Measurements from ENCODE around the gene RIN2. TPM values are rescaled to one million over a fixed set of nuclear protein-coding genes. Genes with fewer than 3 reads are reported as not detected.

Gene RIN2
- total RNA-seq, 1 donor = 55.7 TPM

- Histone ChIP-seq H3K4me1 (ENCODE audit: insufficient read depth, low read length) (peaks cover 34% of the 10 kb centered on the region), H3K36me3 (ENCODE audit: insufficient read depth, low read length) (no peaks in the 10 kb centered on the region), H3K27me3 (ENCODE audit: insufficient read depth, low read length) (no peaks in the 10 kb centered on the region), H3K4me3 (ENCODE audit: insufficient read depth, low read length) (no peak overlapping the region), H3K79me2 (ENCODE audit: insufficient read depth, low read length) (peaks cover 10% of the 10 kb centered on the region), H3K9me3 (ENCODE audit: low read depth, low read length) (no peaks in the 10 kb centered on the region), H3K27ac (ENCODE audit: low read depth, low read length) (peak overlapping the region; percentile 89), H3K4me2 (ENCODE audit: insufficient read depth, low read length) (peak overlapping the region; percentile 57), H2AFZ (ENCODE audit: low read length) (no peak overlapping the region), H4K20me1 (ENCODE audit: insufficient read depth, low read length) (peaks cover 2% of the 10 kb centered on the region)
- no peak for TF ChIP-seq CTCF (IDR thresholded peaks at IDR 0.05; ENCODE audit: extremely low read depth, low read depth, low read length)
- no peak for DNase-seq (ENCODE audit: insufficient read length, low spot score, missing footprints)
These were observed 27.9 kb downstream of the RIN2 start for GRCh38 chr20:19785983-19786285.

GRCh38 chr20:19786311-19786710, 28.3 kb downstream of the RIN2 start:
- no peak overlapping the region for H3K4me3 ChIP-seq (ENCODE audit: insufficient read depth, low read length)
- H3K4me2 ChIP-seq (ENCODE audit: insufficient read depth, low read length) = peak overlapping the region; percentile 57
- no peak for TF ChIP-seq CTCF (IDR thresholded peaks at IDR 0.05; ENCODE audit: extremely low read depth, low read depth, low read length)
- no peak for DNase-seq (ENCODE audit: insufficient read length, low spot score, missing footprints)
- H3K79me2 ChIP-seq (ENCODE audit: insufficient read depth, low read length) = peaks cover 7% of the 10 kb centered on the region
- peak overlapping the region; percentile 89 for H3K27ac ChIP-seq (ENCODE audit: low read depth, low read length)
- H3K27me3 ChIP-seq (ENCODE audit: insufficient read depth, low read length) = no peaks in the 10 kb centered on the region
- no peaks in the 10 kb centered on the region for H3K9me3 ChIP-seq (ENCODE audit: low read depth, low read length)
- H4K20me1 ChIP-seq (ENCODE audit: insufficient read depth, low read length) = no peaks in the 10 kb centered on the region
- H3K36me3 ChIP-seq (ENCODE audit: insufficient read depth, low read length) = no peaks in the 10 kb centered on the region
- peaks cover 34% of the 10 kb centered on the region for H3K4me1 ChIP-seq (ENCODE audit: insufficient read depth, low read length)
- H2AFZ ChIP-seq (ENCODE audit: low read length) = no peak overlapping the region

GRCh38 chr20:19787366-19787765, 29.3 kb downstream of the RIN2 start:
- no peak overlapping the region for H3K4me2 ChIP-seq (ENCODE audit: insufficient read depth, low read length)
- peaks cover 7% of the 10 kb centered on the region for H3K79me2 ChIP-seq (ENCODE audit: insufficient read depth, low read length)
- H4K20me1 ChIP-seq (ENCODE audit: insufficient read depth, low read length) = no peaks in the 10 kb centered on the region
- TF ChIP-seq CTCF (IDR thresholded peaks at IDR 0.05; ENCODE audit: extremely low read depth, low read depth, low read length) = no peak
- no peak overlapping the region for H2AFZ ChIP-seq (ENCODE audit: low read length)
- no peak overlapping the region for H3K4me3 ChIP-seq (ENCODE audit: insufficient read depth, low read length)
- H3K4me1 ChIP-seq (ENCODE audit: insufficient read depth, low read length) = peaks cover 34% of the 10 kb centered on the region
- no peak for DNase-seq (ENCODE audit: insufficient read length, low spot score, missing footprints)
- no peaks in the 10 kb centered on the region for H3K27me3 ChIP-seq (ENCODE audit: insufficient read depth, low read length)
- no peaks in the 10 kb centered on the region for H3K36me3 ChIP-seq (ENCODE audit: insufficient read depth, low read length)
- H3K27ac ChIP-seq (ENCODE audit: low read depth, low read length) = peak overlapping the region; percentile 89
- H3K9me3 ChIP-seq (ENCODE audit: low read depth, low read length) = no peaks in the 10 kb centered on the region

GRCh38 chr20:19789009-19789408, 31.0 kb downstream of the RIN2 start:
- Histone ChIP-seq H3K4me3 (ENCODE audit: insufficient read depth, low read length) (no peak overlapping the region), H3K4me1 (ENCODE audit: insufficient read depth, low read length) (peaks cover 31% of the 10 kb centered on the region), H3K36me3 (ENCODE audit: insufficient read depth, low read length) (no peaks in the 10 kb centered on the region), H3K27ac (ENCODE audit: low read depth, low read length) (no peak overlapping the region), H2AFZ (ENCODE audit: low read length) (no peak overlapping the region), H3K27me3 (ENCODE audit: insufficient read depth, low read length) (no peaks in the 10 kb centered on the region), H3K4me2 (ENCODE audit: insufficient read depth, low read length) (no peak overlapping the region), H3K79me2 (ENCODE audit: insufficient read depth, low read length) (peaks cover 5% of the 10 kb centered on the region), H4K20me1 (ENCODE audit: insufficient read depth, low read length) (no peaks in the 10 kb centered on the region), H3K9me3 (ENCODE audit: low read depth, low read length) (no peaks in the 10 kb centered on the region)
- TF ChIP-seq CTCF (IDR thresholded peaks at IDR 0.05; ENCODE audit: extremely low read depth, low read depth, low read length) = no peak
- no peak for DNase-seq (ENCODE audit: insufficient read length, low spot score, missing footprints)
